GM18867 (cell line): ENCODE data around the gene RPTOR.
"Not testable (repeated sequence)": the region's sequence is repeated elsewhere in the genome, so short reads cannot be mapped to it uniquely, and the experiment has no call there.

ENCODE experiments used
- ATAC-seq: cut with Tn5 transposase; IDR thresholded peaks from one replicate; pipeline ENCODE4 v1.9.1; 2021; ENCODE audit warnings: mild to moderate bottlenecking, moderate library complexity; ENCODE audit not compliant: unreplicated experiment

RPTOR gene

DNA sequence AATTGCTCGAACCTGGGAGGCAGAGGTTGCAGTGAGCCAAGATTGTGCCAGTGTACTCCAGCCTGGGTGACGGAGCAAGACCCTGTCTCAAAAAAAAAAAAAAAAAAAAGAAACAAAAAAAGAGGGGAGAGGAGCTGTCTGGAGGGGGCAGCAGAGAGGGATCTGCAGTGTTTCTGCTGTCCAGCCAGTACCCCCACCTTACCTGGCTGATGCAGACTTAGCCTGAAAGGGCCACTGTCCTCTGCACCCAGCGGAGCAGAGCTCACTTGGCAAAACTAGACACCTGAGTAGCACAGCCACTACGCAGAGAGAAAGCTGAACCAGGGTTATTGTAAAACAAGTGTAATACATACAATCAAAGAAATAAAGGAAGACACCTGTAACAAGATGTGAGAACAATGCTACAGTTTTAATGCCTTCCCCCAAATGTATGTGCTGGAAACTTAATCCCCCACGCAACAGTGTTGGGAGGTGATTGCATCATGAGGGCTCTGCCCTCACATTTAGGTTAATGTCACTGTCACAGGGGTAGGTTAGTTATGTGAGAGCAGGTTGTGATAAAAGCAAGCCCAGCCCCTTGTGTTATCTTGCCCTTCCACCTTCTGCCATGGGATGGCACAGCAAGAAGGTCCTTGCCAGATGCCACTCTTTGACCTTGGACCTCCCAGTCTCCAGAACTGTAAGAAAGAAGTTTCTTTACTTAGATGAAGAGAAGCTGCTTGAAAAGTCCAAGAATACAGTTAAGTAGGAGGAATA lies 211.2 kb downstream of the RPTOR start:
- ATAC-seq, result no peak

DNA sequence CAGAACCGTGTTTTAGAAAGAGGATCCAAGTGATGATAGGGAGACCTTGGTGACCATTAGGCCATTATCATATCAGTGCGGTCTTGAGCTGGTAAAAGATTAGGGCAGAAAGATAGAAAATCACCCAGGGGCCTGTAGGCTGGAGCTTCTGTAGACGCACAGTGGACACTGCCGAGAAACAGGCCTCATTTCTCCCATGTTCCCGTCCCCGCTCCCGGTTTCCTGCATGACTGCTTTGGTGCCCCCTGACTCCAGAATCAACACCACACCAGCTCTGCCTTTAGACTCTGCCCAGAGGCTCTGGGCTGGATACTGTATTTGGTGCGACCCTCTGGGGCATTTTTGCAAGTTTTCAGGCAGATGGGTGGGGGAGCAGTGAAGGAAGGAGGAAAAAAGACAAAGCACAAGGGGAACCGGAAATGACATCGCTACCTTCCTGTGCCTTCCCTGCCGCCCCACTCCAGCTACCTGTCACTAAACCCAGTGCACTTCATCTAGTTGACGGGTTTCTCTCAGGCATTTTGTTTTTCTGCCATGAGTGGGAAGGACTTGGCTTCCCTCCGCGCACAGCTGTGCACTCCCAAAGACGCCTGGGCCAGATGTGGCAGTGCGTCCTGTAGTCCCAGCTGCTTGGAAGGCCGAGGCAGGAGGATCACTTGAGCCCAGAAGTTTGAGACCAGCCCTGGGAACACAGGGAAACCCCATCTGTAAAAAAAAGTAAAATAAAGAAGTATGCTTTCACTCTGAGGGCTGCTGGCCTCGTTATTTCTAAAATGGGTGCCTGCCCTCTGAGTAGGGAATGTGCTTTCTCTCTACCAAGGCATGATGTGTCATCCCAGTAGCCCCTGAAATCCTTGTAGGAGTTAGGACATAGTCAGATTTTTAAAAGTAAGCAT lies 214.1 kb downstream of the RPTOR start:
- ATAC-seq, result no peak

DNA sequence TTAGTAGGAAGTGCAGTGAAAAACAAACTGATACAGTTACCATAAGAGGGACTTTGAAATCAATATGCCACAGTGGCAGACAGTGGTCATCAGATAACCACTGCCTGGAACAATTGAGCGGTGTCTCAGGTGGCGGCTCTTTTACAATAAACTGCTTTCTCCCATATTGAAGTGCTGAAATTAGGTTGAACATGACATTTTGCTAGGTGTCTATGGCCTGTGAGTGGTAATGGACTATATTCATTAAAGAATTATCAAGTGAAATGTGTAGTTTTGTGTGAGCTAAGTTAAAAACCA lies 214.7 kb downstream of the RPTOR start:
- no peak for ATAC-seq

DNA sequence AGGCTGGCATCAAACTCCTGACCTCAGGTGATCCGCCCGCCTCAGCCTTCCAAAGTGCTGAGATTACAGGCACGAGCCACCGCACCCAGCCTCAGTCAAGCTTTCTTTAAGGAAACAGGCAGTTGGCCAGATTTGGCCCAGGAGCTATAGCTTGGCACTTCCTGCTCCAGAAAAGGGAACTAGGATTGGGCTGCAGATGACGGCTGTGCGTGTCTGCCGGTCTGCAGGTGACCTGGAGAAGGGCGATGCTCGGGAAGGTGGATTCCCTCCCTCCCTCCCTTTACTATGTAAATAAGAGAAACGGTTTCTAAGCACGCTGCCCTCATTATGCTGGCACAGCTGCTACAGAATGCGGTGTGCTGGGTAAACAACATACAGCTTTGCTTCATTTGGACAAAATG lies 215.9 kb downstream of the RPTOR start:
- no peak for ATAC-seq

DNA sequence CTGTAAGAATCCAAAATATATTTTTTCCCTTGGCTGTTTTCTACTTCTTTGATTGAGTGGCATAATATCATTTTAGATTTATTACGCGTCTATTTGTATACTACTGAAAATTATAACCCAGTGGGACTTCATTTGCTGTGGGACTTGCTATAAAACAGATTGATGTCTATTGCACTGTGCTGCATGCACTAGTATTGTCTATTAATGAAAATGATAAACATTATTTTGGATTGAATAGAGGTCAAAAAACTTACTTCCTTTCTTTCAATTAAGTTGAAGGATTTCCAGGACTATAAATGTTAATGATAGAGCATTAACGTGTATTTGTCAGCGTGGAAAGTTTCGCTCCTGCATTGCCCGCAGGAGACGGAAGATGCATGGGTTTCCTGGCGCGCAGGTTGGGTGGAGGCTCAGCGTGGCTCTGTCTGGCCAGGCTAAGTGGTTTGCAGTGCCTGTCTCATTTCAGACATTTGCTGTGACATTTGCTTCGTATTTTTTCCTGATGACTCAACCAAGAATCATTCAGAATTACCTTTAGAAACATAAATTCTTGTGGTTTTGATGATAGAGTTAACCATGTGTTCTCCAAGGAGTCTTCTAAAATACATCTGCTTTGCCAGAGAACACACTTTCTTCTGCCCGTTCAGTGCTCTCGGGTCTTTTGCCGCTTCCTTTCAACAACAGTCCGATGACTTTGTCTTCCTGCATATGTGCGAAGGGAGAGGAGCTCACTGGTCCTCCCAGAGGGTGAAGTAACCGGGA lies 216.7 kb downstream of the RPTOR start:
- no peak for ATAC-seq

DNA sequence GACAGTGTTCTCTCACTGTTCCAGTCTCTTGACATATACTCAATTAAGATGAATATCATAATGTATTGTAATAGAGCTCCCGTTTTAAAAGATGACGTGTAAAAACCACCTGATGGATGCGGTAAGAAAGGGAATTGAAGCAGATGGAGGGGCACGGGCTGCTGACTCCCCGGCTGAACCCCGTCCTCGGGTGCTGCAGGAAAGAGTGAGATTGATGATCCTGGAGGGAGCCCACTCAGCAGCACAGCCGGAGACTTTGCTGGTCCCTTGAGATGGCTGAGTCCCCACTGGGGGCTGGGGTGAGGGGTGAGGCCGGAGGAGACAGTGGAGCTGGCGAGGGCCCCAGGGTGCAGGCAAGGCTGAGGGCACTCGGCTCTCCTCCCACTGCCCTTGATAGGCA lies 217.4 kb downstream of the RPTOR start:
- no peak for ATAC-seq

DNA sequence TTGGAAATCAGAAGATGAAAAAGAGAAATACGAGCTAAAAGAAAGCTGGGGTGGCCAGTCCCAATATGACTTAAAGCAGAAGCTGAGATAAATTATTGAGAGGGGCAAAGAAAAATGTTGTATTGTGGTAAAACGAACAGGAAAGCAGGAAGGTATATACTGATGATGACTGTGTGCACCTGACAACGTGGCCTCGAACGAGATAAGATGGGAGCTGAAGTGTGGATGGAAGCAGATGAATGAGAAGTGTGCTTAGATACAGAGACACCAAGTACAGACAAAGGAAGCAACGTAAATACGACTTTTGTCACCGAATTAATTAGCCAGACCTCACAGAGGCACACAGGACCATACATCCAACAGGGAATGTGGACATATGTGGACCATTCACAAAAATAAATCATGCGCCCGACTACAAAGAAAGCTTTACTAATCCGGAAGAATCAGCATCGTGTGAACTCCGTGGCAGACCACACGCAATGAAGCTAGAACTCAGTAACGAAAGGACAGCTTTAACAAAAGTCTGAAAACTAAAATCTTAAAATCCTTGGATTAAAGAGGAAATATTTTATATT lies 218.7 kb downstream of the RPTOR start:
- ATAC-seq, result no peak

DNA sequence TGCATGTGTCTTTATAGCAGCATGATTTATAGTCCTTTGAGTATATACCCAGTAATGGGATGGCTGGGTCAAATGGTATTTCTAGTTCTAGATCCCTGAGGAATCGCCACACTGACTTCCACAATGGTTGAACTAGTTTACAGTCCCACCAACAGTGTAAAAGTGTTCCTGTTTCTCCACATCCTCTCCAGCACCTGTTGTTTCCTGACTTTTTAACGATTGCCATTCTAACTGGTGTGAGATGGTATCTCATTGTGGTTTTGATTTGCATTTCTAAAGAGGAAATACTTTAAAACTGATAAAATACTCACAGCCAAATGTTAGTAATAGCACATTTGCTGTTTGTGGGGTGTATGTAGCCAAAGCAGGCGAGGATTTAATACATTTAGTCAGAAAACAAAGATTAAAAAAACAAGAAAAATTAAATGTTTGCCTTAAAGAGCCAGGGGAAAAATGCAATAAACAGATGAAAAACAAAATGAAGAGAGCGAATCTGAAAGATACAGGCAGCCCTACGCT lies 220.0 kb downstream of the RPTOR start:
- not testable (repeated sequence) for ATAC-seq

DNA sequence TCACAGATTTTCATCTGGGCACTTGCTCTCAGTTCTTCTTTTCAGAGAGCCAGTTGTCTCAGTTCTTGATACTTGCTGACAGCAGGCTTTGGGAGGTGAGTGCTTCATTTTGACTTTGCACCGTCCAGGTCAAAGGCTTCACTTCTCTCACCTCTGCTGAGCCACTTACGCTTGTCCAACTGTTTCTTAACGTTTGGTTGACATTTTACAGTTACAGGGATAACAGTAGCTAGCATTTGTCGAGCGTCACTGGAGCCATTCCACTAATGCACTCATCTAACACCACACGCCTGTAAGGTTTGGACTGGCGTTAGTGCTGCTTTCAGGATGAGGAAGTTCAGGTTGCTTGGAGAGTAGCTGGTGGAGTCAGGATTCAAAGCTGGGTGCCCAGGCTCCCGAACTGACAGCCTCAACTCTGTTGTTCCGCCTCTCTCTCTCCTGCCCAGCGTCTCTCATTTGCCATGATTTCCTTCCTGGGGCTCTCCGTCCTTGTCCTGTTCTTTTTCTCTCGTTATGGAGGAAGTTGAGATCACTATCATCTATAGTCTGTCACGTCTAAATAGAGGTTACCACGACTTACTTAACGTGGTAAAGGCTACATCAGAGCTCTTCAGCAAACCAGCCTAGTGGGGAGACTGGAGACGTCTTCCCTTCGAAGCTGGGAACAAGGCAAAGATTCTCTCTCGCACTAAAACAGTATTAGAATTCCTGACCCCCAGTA lies 220.8 kb downstream of the RPTOR start:
- ATAC-seq, result no peak

DNA sequence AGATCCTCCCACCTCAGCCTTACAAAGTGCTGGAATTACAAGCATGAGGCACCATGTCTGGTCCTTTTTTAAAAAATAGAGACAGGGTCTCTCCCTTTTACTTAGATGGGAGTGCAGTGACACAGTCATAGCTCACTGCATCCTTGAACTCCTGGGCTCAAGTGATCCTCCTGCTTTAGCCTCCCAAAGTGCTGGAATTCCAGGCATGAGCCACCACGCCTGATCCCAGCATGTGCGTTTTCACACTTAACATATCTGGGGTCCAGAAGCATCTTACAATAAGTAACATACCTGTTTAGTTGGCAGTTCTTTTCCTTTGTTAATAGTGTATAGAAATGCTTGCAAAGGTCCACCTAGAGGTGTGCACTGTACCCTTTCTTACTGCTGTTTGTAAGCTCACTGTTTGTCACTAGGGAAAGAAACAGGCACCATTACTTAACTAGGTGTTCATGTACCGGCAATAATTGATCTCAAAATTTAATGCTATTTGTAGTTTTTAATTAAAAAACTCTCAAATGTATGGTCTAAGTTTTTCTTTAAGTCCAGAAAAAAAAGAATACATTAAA lies 221.7 kb downstream of the RPTOR start:
- ATAC-seq, result no peak

DNA sequence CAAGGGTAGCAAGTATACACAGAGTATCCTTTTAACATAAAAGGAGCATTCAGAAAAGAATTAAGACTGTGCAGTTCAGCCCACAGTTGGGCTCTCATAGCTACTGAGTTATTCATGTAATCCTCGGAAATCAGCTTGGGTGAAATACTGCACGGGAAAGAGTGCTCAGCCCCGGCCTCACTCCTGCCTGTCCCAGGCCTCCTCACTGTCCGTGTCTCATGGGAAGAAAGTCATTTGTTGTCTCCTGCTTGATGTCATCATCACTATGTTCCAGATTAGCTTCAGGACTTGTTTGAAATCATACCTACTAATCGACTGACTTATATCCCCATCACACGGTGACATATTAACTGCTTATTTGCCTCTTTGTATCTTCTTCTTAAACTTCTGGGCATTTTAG lies 223.8 kb downstream of the RPTOR start:
- ATAC-seq, result no peak

DNA sequence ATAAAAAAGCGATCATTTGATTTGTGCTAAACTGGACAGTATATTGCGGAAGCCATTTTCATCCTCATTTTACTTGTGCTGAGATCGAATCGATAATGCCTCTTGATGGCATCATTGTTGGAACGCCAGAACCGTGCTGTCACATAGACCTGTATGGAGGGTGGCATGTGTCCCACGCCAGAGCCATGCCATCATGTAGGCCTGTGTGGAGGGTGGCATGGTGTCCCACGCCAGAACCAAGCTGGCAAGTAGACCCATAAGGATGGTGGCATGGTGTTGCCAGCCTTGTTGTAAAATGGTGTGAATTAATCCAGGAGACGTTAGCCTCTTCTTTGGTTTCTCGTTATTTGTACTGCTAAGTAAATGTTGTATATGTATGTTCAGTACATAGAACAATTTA lies 224.3 kb downstream of the RPTOR start:
- no peak for ATAC-seq

DNA sequence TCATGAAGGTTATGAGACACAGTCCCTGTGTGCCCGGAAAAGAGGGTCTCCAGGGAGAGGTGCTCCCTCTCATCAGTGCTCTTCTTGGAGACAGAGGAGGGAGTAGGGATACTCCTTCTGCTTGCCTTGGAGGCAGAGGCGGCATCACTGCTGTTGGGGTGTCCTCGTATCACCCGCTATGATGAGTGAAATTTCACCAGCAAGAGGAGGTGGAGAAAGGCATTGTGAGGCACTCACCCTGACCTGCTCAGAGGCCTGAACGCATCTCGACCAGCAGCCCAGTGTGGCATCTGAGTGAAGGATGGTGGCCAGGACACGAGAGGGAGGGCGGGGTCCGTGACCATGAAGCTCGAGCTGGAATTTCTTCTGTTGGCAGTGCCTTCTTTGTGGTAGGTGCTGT lies 224.9 kb downstream of the RPTOR start:
- ATAC-seq, result no peak

DNA sequence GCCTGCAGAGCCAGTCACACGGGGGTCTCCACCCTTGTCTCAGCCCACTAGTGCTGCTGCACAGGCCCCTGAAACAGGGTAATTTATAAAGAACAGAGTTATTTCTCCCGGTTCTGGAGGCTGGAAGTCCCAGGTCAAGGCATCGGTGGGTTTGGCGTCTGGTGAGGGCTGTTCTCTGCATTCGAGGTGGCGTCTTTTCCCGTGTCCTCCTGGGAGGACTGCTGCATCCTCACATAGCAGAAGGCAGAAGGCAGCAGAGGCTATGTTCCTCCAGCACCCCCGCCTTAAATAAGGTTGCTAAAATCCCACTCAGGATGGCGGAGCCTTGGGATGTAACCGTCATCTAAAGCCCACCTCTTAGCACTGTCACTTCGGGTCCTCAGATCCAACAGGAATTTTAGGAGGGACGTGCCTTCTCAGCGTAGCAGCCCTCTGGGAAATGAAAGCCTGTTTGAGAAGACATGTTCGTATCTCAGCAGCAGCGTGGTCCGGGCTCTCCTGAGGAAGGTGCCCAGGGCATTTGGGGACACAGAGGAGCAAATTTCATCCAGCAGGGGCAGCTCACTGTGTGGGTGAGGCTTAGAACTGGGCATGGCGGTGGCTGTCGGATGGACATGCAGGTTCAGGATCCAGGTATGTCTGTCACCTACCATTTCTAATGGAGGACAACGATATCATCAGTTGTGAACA lies 225.4 kb downstream of the RPTOR start:
- no peak for ATAC-seq

DNA sequence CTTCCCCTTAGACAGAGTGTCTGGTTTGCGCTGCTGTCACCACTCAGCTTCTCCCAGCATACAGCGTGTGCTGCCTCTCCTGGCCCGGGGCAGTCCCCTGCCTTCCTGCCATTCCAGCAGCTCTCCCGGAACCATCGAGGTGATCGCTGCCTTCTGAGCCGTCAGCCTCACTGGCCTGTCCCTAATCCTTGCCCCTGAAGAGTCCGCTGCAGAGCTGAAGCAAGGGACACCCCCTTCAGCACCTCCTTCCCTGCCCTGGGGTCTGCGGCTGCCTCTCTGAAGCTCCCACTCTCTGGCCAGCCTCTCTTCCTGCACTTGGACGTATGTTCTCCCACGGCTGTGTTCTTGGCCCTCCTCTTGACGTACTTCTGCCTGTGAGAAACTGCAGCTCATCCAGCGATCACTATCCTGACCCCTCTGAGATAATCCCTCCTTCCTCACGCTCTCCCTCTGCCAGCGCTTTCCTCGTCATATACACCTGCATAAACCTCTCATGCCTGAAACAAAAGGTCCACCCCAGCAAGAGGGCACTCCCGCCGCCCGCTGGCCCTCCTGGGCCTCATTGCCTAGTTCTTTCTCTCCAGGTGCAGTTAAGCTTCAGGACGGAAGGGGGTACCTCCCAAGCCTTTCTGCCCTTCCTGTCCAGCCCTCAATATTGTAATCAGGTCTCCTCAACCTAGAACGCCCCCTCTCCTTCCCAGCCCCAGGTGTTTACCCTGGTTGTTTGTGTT lies 226.4 kb downstream of the RPTOR start:
- ATAC-seq, result no peak

DNA sequence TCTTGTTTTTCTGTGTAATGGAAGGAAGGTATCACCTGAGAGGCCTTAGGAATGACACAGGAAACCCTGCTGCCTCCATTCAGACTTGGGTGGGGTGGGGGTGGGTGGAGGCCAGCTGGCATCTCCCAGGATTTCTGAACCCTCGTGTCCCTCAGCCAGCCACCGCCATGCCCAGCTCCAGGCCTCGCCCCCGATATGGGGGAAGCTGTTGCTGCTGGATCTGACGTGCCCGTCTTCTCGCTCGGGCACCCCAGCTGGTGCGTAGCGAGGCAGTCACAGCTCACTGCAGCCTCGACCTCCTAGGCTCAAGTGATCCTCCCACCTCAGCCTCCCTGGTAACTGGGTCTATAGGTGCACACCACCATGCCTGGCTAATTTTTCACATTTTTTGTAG lies 227.0 kb downstream of the RPTOR start:
- no peak for ATAC-seq

DNA sequence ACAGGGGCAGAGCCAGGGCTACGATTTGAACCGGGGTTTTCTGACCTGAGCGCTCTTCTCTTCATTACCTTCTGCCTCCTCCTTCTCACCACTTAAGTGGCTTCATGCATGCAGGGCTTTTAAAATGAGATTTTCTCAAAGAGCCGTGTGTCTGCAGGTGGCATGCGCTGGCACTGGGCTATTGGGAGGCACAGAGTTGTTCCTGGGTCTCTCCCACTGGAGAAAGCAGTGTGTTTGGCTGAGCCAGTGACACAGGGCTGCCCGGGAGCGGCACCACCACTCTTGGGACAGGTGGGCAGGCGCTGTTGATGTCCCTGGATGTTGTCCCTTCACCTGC lies 228.2 kb downstream of the RPTOR start:
- no peak for ATAC-seq

DNA sequence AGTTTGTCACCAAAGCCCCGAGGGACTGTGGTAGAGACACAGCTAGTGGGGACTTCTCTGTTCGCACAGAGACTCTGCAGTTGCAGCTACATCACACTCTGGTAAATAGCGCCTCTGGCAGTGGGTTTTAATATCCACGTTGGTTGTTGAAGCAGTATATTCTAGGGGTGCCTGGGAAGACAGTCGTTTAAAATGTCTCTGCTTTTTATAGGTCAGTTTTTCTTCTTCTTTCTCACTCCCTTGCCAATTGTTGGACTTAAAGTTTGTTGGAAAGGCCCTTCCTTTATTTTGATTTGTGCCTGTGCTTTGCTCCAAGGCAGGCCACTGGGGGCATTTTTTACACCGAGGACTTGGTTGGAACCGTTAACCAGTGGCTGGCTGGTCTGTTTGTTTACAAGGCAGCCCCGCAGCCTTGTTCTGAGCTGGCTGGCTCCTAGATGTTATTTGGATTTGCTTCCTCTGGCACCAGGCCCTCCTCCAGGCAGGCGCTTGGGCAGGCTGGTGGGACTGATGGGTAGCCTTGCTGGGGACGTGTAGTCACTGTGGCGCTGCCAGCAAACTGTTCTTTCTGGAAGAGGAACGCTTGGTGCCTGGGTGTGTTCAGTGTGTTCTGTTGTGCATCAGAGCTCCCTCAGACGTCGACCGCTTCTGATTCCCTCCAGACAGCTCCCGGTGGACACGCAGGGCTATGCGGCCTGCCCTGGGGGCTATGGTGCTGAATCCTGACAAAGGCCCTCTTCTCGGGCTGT lies 228.8 kb downstream of the RPTOR start:
- ATAC-seq, result no peak
